Measurements from ENCODE around the gene NONO. TPM values are rescaled to one million over a fixed set of nuclear protein-coding genes. Genes with fewer than 3 reads are reported as not detected.

NONO gene
- total RNA-seq, 1 experiment from 2014 or later: 292 TPM

Other genes starting within 250 kb of the NONO start
- 67.0 and 81.3 TPM in 2 replicates for gene SNX12, start 215.3 kb upstream of the NONO start, total RNA-seq (2022)
- gene FOXO4, start 187.8 kb upstream of the NONO start, total RNA-seq (2022): 6.4 and 7.7 TPM in 2 replicates
- not detected in 2 replicates for gene CXorf65, start 176.9 kb upstream of the NONO start, total RNA-seq (2022)
- gene IL2RG, start 172.1 kb upstream of the NONO start, total RNA-seq (2022): 1.5 TPM in 1 of 2 replicates, not detected in the other
- gene MED12, start 165.0 kb upstream of the NONO start, total RNA-seq (2022): 36.6 and 39.4 TPM in 2 replicates
- 0.42 and 0.44 TPM in 2 replicates for gene NLGN3, start 138.8 kb upstream of the NONO start, total RNA-seq (2022)
- not detected in 2 replicates for gene GJB1, start 60.4 kb upstream of the NONO start, total RNA-seq (2022)
- 7.9 and 8.4 TPM in 2 replicates for gene ZMYM3, start 29.5 kb upstream of the NONO start, total RNA-seq (2022)
- 1.4 and 2.6 TPM in 2 replicates for gene ITGB1BP2, start 18.1 kb downstream of the NONO start, total RNA-seq (2022)
- 31.9 and 34.9 TPM in 2 replicates for gene TAF1, start 82.7 kb downstream of the NONO start, total RNA-seq (2022)
- gene OGT, start 249.5 kb downstream of the NONO start, total RNA-seq (2022): 282 and 300 TPM in 2 replicates

Measured in MCF 10A (cell line).